Mucosa of rectum (tissue), 2 donors: ENCODE data around the gene ZNF516.

Source experiments
- H3K27ac ChIP-seq, 2 donors: one replicate each; pipeline ENCODE4 v1.7.0; 2013; ENCODE audit warnings: inconsistent platforms in 2 of 2, low read depth in 2 of 2, low read length in 2 of 2
- H3K27me3 ChIP-seq, 2 donors: one replicate each; pipeline ENCODE4 v1.7.0; 2013; ENCODE audit warnings: low read length in 2 of 2; ENCODE audit not compliant: control insufficient read depth in 2 of 2, insufficient read depth in 2 of 2
- H3K36me3 ChIP-seq, 2 donors: one replicate each; pipeline ENCODE4 v1.7.0; 2013; ENCODE audit warnings: low read length in 2 of 2; ENCODE audit not compliant: control insufficient read depth in 2 of 2, insufficient read depth in 2 of 2
- H3K4me1 ChIP-seq, 2 donors: one replicate each; pipeline ENCODE4 v1.7.0; 2013; ENCODE audit warnings: low read length in 2 of 2, mild to moderate bottlenecking in 1 of 2; ENCODE audit not compliant: control insufficient read depth in 2 of 2, insufficient read depth in 2 of 2
- H3K4me3 ChIP-seq, 2 donors: one replicate each; pipeline ENCODE4 v1.7.0; 2013; ENCODE audit warnings: low read length in 2 of 2
- H3K9ac ChIP-seq, 2 donors: one replicate each; pipeline ENCODE4 v1.7.0; 2013; ENCODE audit warnings: low read length in 2 of 2, low read depth in 1 of 2, mild to moderate bottlenecking in 1 of 2
- H3K9me3 ChIP-seq, 2 donors: one replicate each; pipeline ENCODE4 v1.7.0; 2013; ENCODE audit warnings: low read length in 2 of 2; ENCODE audit not compliant: control insufficient read depth in 2 of 2
- donor health status: healthy.
- donor health status: Normal muscosa, but diverticular disease.

The ZNF516 gene

GRCh38 chr18:76461692-76462325 lies 33.2 kb downstream of the ZNF516 start:
- Histone ChIP-seq H3K9ac (no peak overlapping the region), H3K4me3 (no peak overlapping the region), H3K36me3 (peaks cover 3 to 6% of the 10 kb centered on the region in 2 donors), H3K4me1 (no peaks in the 10 kb centered on the region), H3K9me3 (no peaks in the 10 kb centered on the region), H3K27ac (no peak overlapping the region), H3K27me3 (no peaks in the 10 kb centered on the region)

DNA sequence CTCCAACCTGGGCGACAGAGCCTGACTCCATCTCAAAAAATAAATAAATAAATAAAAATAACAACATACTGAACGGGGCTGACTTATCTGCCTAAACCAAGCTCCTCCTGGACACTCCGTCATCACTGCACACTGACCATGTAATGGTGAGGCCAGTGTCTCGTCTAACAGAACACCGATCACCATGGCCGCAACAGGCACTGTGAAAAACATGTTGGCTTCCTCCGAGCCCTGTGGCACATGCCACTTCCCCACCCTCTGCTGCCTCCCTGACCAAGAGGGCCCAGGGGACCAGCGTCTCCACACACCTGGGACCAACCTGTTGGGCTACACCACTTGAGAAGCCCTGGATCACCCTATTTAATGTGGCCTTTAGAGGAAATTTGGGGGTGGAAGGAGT lies 33.9 kb downstream of the ZNF516 start:
- no peak overlapping the region for H3K4me3 ChIP-seq
- no peak overlapping the region for H3K9ac ChIP-seq
- no peaks in the 10 kb centered on the region for H3K27me3 ChIP-seq
- no peaks in the 10 kb centered on the region for H3K4me1 ChIP-seq
- no peak overlapping the region for H3K27ac ChIP-seq
- no peaks in the 10 kb centered on the region for H3K9me3 ChIP-seq
- peaks cover 3 to 6% of the 10 kb centered on the region in 2 donors for H3K36me3 ChIP-seq

DNA sequence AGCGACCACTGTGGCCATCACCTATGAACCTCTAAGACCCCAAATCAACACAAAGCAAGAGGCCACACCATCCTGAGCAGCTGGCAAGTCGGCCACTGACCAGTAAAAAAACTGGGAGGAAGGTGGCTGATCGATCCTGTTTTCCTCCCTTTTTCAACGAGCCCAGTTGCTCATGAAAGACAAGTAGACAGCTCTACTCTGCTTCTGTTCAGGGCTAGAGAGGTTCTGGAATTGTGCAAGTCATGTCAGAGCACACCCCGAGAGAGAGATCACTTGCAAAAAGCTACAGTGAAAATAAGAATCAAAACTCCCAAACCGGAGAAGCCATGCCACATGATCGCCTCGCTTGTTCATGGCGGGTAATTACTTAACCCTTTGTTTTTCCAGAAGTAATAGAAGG lies 34.6 kb downstream of the ZNF516 start:
- H3K4me3 ChIP-seq = no peak overlapping the region
- no peaks in the 10 kb centered on the region for H3K27me3 ChIP-seq
- no peak overlapping the region for H3K9ac ChIP-seq
- peaks cover 3 to 6% of the 10 kb centered on the region in 2 donors for H3K36me3 ChIP-seq
- H3K27ac ChIP-seq = no peak overlapping the region
- H3K9me3 ChIP-seq = no peaks in the 10 kb centered on the region
- H3K4me1 ChIP-seq = no peaks in the 10 kb centered on the region

GRCh38 chr18:76459687-76460350 lies 35.2 kb downstream of the ZNF516 start:
- H3K9me3 ChIP-seq = no peaks in the 10 kb centered on the region
- no peak overlapping the region for H3K4me3 ChIP-seq
- no peaks in the 10 kb centered on the region for H3K4me1 ChIP-seq
- no peak overlapping the region for H3K27ac ChIP-seq
- no peaks in the 10 kb centered on the region for H3K27me3 ChIP-seq
- H3K36me3 ChIP-seq = peaks cover 3 to 6% of the 10 kb centered on the region in 2 donors
- no peak overlapping the region for H3K9ac ChIP-seq

DNA sequence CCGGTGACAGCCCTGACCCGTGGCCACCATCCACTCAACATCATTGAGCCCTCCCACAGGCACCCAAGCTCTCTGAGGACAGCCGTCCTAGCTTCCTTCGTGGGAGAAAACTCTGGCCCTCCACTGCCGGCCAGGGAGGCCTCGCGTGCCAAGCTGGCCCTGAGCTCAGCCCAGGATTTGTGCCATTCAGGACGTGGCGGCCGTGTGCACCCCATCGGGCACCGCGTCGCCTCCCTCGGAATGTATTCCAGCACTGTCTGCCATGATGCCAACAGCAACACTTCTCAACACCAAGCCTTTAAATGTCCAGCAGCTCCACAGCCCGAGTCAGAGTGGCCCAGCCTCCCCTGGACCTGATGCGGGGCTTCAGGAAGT lies 35.7 kb downstream of the ZNF516 start:
- H3K9me3 ChIP-seq = no peaks in the 10 kb centered on the region
- H3K4me3 ChIP-seq = no peak overlapping the region
- H3K36me3 ChIP-seq = peaks cover 3 to 6% of the 10 kb centered on the region in 2 donors
- H3K27ac ChIP-seq = no peak overlapping the region
- no peak overlapping the region for H3K9ac ChIP-seq
- H3K27me3 ChIP-seq = no peaks in the 10 kb centered on the region
- H3K4me1 ChIP-seq = no peaks in the 10 kb centered on the region

DNA sequence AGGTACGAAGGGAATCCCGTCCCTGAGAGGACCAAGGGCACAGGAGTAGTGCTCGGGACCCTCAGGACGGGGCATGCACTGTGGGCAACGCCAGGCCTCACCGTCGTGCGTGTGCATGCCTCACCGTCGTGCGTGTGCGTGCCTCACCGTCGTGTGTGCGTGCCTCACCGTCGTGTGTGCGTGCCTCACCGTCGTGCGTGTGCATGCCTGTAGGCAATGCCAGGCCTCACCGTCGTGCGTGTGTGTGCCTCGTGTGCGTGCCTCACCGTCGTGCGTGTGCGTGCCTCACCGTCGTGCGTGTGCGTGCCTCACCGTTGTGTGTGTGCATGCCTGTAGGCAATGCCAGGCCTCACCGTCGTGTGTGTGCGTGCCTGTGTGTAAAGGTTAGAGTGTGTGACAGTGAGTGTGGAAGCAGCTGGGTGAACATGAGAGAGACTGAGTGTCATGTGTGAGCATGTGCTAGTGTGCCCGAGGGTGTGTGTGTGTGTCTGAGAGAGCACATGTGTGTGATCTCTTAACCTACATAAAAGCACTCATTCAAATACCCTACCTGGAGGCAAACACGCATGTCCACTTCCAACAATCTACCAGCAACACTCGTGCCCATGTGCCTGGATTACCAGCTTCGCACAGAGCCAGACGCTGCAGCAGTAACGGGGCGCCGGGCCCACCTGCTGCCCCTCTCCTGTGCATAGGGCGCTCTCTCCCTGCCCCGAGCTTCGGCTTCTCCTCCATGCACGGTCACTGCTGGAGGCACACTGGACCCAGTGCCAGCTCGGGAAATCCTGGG lies 36.3 kb downstream of the ZNF516 start:
- no peak overlapping the region for H3K9ac ChIP-seq
- no peak overlapping the region for H3K27ac ChIP-seq
- H3K36me3 ChIP-seq = peaks cover 3 to 6% of the 10 kb centered on the region in 2 donors
- H3K4me1 ChIP-seq = no peaks in the 10 kb centered on the region
- no peak overlapping the region for H3K4me3 ChIP-seq
- no peaks in the 10 kb centered on the region for H3K9me3 ChIP-seq
- no peaks in the 10 kb centered on the region for H3K27me3 ChIP-seq

- H3K4me1 ChIP-seq = no peaks in the 10 kb centered on the region
- no peak overlapping the region for H3K27ac ChIP-seq
- H3K9ac ChIP-seq = no peak overlapping the region
- H3K36me3 ChIP-seq = peaks cover 3 to 6% of the 10 kb centered on the region in 2 donors
- H3K27me3 ChIP-seq = no peaks in the 10 kb centered on the region
- H3K4me3 ChIP-seq = no peak overlapping the region
- no peaks in the 10 kb centered on the region for H3K9me3 ChIP-seq
Measured at GRCh38 chr18:76457957-76458356, 37.1 kb downstream of the ZNF516 start.

DNA sequence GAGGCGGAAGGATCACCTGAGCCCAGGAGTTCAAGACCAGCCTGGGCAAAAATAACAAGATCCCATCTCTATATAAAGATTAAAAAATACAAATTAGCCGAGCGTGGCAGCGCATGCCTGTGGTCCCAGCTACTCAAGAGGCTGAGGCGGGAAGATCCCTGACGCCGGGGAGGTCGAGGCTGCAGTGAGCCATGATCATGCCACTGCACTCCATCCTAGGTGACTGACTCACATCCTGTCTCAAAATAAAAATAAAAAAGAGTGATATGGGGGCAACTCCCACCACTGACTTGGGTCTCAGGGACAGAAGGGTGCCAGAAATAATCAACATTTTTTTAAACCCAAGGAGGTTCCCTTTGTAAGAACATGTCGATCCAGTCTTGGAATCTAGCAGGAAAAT lies 37.6 kb downstream of the ZNF516 start:
- no peak overlapping the region for H3K27ac ChIP-seq
- H3K9me3 ChIP-seq = no peaks in the 10 kb centered on the region
- H3K9ac ChIP-seq = no peak overlapping the region
- H3K4me1 ChIP-seq = no peaks in the 10 kb centered on the region
- H3K27me3 ChIP-seq = no peaks in the 10 kb centered on the region
- no peak overlapping the region for H3K4me3 ChIP-seq
- H3K36me3 ChIP-seq = peaks cover 3 to 6% of the 10 kb centered on the region in 2 donors

GRCh38 chr18:76456823-76457222 lies 38.2 kb downstream of the ZNF516 start:
- no peak overlapping the region for H3K4me3 ChIP-seq
- peaks cover 0 to 3% of the 10 kb centered on the region in 2 donors for H3K4me1 ChIP-seq
- H3K9ac ChIP-seq = no peak overlapping the region
- H3K27ac ChIP-seq = no peak overlapping the region
- H3K36me3 ChIP-seq = peaks cover 3 to 6% of the 10 kb centered on the region in 2 donors
- H3K9me3 ChIP-seq = no peaks in the 10 kb centered on the region
- no peaks in the 10 kb centered on the region for H3K27me3 ChIP-seq
